Measurements from ENCODE around the gene TIGD1.
"Not testable (repeated sequence)": the region's sequence is repeated elsewhere in the genome, so short reads cannot be mapped to it uniquely, and the experiment has no call there.

TIGD1 gene

GRCh38 chr2:232540441-232541041 is 9.8 kb downstream of the TIGD1 start:
- H3K4me3 ChIP-seq (ENCODE audit: low read depth, low read length) = no peak overlapping the region

GRCh38 chr2:232539298-232540231 is 10.8 kb downstream of the TIGD1 start, which contains the start of gene CHRNG:
Gene CHRNG, plus strand, starts transcription at chr2:232539692. Its CDS starts 56 bp downstream, at chr2:232539748.
- H3K4me3 ChIP-seq (ENCODE audit: low read depth, low read length) = no peak within 1 kb of the TSS

- H3K4me3 ChIP-seq (ENCODE audit: low read depth, low read length) = no peak overlapping the region
Measured at GRCh38 chr2:232538671-232539070, 11.7 kb downstream of the TIGD1 start.

- no peak overlapping the region for H3K4me3 ChIP-seq (ENCODE audit: low read depth, low read length)
Measured at GRCh38 chr2:232537499-232537898, 12.9 kb downstream of the TIGD1 start.

GRCh38 chr2:232537079-232537478 is 13.3 kb downstream of the TIGD1 start:
- no peak overlapping the region for H3K4me3 ChIP-seq (ENCODE audit: low read depth, low read length)

- no peak overlapping the region for H3K4me3 ChIP-seq (ENCODE audit: low read depth, low read length)
Measured at GRCh38 chr2:232535761-232536530, 14.4 kb downstream of the TIGD1 start.

- H3K4me3 ChIP-seq (ENCODE audit: low read depth, low read length) = no peak overlapping the region
Measured at GRCh38 chr2:232534940-232535651, 15.3 kb downstream of the TIGD1 start.

- no peak overlapping the region for H3K4me3 ChIP-seq (ENCODE audit: low read depth, low read length)
Measured at GRCh38 chr2:232533944-232534710, 16.2 kb downstream of the TIGD1 start.

- H3K4me3 ChIP-seq (ENCODE audit: low read depth, low read length) = not testable (repeated sequence)
Measured at GRCh38 chr2:232532821-232533220, 17.5 kb downstream of the TIGD1 start.

GRCh38 chr2:232532419-232532818 is 17.9 kb downstream of the TIGD1 start:
- H3K4me3 ChIP-seq (ENCODE audit: low read depth, low read length) = no peak overlapping the region

GRCh38 chr2:232530626-232531260 is 19.6 kb downstream of the TIGD1 start:
- no peak overlapping the region for H3K4me3 ChIP-seq (ENCODE audit: low read depth, low read length)

GRCh38 chr2:232529806-232530547 is 20.4 kb downstream of the TIGD1 start:
- H3K4me3 ChIP-seq (ENCODE audit: low read depth, low read length) = no peak overlapping the region

GRCh38 chr2:232528746-232529460 is 21.5 kb downstream of the TIGD1 start:
- H3K4me3 ChIP-seq (ENCODE audit: low read depth, low read length) = no peak overlapping the region

- no peak overlapping the region for H3K4me3 ChIP-seq (ENCODE audit: low read depth, low read length)
Measured at GRCh38 chr2:232527905-232528470, 22.4 kb downstream of the TIGD1 start.

GRCh38 chr2:232526372-232526941 is 23.9 kb downstream of the TIGD1 start:
- H3K4me3 ChIP-seq (ENCODE audit: low read depth, low read length) = no peak overlapping the region

GRCh38 chr2:232525791-232526371 is 24.5 kb downstream of the TIGD1 start, which contains the start of gene CHRND:
Gene CHRND, plus strand, starts transcription at chr2:232526160. Its CDS starts 56 bp downstream, at chr2:232526216.
- no peak within 1 kb of the TSS for H3K4me3 ChIP-seq (ENCODE audit: low read depth, low read length)

- no peak overlapping the region for H3K4me3 ChIP-seq (ENCODE audit: low read depth, low read length)
Measured at GRCh38 chr2:232525199-232525598, 25.2 kb downstream of the TIGD1 start.
